ENCODE data around the gene MFAP2. TPM values are rescaled to one million over a fixed set of nuclear protein-coding genes. Genes with fewer than 3 reads are reported as not detected.

MFAP2 gene
- total RNA-seq, 1 donor from 2014 or later: not detected

DNA sequence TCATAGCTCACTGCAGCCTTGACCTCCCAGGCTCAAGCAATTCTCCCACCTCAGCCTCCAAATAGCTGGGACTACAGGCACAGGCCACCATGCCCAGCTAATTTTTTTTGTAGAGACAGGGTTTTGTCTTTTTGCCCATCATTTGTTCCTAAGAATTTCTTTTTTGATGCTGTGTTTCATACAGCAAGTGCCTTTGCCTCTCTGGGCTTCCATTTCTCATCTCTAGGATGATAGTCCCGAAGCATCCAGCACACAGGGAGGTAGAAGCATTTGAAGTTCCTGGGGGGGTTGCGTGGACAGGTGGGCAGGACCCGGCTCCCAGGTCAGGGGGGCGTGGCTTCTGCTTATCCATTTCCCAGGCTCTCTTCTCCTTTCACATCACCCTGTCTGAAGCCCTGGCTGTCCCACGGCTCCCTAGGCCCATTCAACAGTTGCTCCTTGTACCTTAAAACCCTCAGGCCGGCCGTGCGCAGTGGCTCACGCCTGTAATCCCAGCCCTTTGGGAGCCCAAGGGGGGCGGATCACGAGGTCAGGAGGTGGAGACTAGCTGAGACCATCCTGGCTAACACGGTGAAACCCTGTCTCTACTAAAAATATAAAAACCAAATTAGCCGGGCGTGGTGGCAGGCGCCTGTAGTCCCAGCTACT, 27.9 kb upstream of the MFAP2 start:
- intact Hi-C loops (cut with micrococcal nuclease): no loop called here

DNA sequence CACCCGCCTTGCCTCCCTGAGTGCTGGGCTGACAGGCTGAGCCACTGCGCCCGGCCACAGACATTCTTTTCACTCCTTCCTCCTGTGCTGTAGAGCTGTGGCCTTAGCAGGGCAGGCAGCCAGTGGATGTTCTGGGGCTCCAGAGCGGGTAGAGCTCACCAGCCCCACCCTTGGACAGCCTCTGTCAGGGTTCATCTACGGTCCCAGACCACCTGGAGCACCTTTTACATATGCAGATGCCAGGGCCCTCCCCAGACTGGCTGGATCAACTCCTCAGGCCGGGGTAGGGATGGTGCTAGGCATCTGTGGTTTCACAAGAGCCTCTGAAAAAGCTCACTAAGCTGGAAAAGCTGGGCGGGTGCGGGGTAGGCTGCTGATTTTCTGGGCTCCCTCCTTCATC, 26.7 kb upstream of the MFAP2 start:
- intact Hi-C loops (cut with micrococcal nuclease): no loop called here

DNA sequence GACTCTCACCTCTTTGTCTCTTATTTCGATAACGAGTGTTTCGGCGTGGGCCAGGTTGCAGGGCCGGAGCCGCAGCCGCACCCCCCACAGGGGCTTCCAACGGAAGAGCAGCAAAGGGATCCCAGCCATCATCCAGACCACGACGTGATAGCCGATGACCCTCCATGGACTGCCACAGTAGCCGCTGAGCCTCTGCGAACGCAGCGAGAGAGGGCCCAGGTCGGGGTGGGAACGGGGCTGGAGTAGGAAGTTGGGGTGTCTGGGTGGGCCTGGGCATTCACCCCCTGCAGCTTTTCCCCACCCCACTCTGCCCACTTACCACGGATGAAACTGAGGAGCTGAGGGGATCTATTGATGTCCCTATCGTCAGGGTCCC, 24.9 kb upstream of the MFAP2 start:
- intact Hi-C loops (cut with micrococcal nuclease): no loop called here

DNA sequence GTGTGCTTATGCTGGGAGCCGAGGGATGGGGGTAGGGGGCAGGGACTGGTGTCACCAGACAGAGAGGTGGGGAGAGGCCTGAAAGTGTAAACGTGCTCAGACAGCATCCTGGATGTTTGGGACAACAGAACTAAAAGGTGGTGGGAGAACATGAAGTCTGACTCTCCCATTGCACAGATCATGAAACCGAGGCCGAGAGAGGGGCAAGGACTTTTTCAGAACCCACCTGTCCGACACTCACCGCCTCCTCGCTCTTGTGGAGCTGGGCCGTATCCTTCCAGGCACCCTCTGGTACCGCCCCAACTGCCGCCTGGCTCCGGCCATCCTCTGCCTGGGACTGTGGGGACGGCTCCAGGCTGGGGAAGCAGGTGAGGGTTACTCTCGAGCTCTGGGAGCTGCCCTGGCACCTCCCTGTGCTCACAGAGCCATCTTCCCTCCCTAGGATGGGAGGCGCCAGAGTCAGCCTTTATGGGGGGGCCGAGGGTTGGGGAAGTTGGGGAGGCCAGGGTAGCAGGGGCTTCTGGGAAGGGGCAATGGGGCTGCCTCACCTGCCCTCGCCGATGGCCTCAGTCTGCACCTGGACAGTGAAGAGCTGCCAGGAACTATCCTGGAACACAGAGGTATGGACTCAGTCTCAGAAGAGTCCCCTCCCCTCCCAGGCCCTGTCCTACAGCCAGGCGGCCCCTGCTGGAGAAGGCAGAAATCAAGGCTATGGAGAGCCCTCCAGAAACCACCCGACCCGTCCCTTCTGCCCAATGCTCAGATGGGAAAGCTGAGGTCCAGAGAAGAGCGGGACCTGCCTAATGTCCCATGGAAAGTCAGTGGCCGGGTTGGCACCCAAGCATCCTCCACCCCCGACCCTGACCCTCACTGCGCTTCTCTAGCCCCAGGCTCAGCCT, 24.3 kb upstream of the MFAP2 start:
- intact Hi-C loops (cut with micrococcal nuclease): no loop called here

DNA sequence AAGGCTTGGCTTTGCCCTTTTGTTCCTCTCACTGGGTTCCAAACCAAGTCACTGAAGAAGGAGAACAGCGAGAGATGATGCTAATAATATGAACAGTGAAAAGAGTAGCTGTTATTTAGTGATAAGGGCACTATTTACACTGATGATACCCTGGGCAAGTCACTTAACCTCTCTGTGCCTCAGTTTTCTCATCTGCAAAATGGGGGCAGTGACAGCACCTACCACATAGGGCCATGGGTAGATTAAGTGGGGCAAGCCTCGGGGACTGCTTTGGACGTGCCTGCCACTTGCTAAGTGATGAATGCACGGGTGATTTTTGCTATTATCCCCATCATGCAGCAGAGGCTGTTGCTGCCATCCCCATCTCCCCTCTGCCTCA, 22.1 kb upstream of the MFAP2 start:
- intact Hi-C loops (cut with micrococcal nuclease): no loop called here

DNA sequence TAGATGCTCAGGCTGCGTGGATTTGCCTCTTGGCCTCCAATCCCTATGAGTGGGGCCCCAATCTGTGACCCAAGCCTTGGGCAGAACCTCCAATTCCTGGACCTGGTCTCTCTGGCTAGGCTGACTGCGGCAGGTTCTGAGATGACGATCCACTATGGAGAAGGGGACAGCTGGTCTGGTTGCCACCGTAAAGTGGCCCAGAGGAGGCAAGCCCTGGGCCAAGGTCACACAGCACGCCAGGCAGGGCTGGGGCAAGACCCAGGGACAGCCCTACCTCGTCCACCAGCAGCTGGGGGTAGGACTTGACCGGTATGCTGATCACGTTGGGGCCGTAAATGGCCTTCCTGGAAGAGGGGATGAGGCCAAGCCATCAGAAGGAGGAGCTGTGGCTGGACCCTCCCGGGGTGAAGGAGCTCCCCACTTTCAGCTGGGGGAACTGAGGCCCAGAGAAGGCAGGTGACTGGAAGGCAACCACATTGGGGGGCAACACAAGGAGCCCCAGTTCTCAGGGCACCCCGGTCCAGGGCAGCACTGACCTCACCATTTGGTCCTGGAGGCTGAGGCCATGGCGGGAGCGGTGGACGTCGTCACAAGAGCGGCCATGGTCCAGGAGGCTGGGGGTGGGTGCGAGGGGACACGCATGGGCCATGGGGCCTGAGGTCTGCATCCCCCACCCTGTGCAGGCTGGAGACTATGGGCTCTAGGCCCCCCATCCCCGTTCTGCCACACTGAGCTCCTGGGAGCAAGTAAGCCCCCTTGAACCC, 21.5 kb upstream of the MFAP2 start:
- intact Hi-C loops (cut with micrococcal nuclease): no loop called here

DNA sequence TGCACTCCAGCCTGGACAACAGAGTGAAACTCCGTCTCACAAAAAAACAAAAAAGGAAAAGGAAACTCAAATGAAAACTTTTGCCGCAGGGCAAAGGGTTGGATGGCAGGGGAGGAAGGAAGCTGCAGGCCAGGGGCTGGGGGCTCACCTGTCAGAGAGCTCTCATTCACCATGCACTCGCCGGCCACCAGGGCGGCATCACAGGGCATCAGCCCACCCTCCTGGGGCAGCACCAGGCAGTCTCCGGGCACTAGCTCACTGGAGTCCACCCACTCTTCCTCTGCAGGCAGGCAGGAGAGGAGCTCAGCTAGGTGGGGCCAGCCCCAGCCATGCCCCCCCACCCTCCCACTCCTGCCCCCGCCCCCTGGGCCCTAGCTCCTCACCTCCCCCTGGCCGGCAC, 19.4 kb upstream of the MFAP2 start:
- intact Hi-C loops (cut with micrococcal nuclease): no loop called here

DNA sequence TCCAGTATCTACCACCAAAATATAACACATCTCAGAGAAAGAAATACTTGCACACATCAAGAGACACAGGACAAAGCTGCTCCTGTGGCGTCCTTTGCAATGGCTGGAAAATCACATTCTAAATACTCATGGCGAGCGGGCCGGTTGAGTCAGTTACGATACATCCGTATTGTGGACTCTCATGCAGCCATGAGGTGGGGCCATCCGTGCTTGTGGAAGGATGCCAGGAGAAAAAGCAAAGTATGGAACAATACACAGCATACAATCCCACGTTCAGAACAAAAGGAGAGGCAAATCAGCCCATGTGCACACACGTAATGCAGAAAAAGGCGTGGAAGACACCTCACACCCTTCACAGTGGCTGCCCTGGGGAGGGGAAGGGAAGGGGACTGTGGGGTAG, 18.2 kb upstream of the MFAP2 start:
- intact Hi-C loops (cut with micrococcal nuclease): no loop called here

DNA sequence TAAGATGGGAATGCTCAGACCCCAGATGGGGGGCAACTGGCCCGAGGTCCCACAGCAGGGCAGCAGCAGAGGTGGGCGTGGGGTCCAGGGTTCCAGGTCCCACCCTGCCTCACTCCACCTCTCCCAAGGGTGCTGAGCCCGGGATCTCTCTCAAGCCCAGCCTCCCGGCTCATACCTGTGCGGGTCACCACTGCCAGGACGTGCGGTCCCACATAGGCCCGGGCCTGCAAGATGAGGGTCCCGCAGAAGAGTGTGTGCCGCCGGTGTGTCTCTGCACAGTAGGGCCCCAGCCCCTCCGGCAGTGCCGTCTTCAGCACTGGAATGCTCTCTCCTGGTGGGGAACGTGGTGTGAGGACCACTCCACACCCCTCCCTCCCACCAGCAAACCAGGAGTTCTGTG, 16.4 kb upstream of the MFAP2 start:
- intact Hi-C loops (cut with micrococcal nuclease): no loop called here

DNA sequence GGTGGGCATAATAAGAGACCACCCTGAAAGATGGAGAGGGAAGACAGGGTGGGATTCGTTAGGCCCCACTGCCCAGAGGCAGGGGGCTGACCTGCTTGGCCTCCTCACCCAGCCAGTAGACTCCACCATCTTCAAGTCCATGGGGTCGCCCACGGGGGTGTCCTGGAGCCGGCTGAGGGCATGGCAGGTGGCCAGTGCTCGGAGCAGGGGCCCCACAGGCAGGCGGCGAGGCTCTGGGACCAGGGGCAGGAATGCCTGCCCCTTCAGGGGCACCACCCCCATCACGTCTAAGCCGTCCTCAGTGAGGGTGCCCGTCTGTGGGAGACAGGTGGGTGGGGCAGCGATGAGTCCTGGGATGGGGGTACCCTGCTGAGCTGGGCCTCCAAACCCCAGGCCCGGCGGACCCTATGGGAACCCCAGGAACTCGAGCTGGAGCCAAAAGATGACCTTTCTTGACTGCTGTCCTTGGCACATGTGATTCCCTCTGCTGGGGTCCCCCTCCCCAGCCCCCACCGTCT, 13.2 kb upstream of the MFAP2 start:
- intact Hi-C loops (cut with micrococcal nuclease): no loop called here

DNA sequence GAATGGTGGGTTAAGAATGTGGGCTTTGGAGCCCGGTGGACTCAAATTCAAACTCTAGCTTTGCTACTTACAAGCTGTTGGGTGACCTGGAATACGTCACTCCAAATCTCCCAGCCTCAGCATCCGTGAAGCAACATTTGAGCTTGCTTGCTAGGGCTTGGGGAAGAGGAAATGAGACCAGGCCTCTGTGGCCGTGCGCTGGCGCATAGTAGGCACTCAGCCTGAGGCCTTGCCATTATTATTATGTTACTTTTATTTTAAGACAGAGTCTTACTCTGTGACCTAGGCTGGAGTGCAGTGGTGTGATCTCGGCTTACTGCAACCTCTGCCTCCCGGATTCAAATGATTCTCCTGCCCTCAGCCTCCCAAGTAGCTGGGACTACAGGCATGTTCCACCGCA, 12.3 kb upstream of the MFAP2 start:
- intact Hi-C loops (cut with micrococcal nuclease): no loop called here

DNA sequence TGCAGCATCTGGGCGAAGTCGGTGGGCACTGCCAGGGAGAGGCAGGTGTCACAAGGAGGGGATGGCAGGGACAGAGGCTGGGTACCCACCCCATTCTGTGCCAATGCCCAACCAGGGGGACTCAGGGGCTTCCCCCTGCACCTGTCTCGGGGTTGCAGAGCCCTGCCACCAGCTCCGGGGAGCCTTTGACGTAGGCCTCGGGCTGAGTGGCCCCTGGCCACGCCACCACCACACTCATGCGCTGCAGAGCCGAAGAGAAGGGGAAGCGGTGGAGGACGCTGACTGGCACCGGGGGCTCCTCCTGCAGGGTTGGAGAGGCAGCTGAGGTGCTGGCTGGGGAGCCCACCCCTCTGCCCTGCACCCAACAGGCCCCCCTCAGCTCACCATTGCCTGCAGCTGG, 11.7 kb upstream of the MFAP2 start:
- intact Hi-C loops (cut with micrococcal nuclease): no loop called here

DNA sequence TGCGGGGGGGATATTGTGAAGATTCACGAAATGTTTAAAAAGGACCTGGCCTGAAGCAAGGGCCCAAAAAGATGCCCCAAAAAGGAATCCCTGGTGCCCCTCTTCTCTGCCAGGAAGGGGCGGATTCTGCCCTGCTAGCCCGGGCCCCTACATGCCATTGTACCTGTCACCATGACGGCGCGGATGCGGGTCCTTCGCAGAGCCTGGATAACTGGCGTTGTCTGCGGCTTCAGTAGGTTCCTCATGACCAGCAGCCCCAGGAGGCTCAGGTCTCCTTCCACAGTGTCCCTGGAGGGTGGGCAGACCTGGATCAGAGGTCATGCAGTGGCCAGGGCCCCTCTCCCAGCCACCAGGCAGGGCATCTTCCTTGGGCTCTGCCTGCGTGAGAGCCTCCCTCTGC, 11.2 kb upstream of the MFAP2 start:
- intact Hi-C loops (cut with micrococcal nuclease): no loop called here

DNA sequence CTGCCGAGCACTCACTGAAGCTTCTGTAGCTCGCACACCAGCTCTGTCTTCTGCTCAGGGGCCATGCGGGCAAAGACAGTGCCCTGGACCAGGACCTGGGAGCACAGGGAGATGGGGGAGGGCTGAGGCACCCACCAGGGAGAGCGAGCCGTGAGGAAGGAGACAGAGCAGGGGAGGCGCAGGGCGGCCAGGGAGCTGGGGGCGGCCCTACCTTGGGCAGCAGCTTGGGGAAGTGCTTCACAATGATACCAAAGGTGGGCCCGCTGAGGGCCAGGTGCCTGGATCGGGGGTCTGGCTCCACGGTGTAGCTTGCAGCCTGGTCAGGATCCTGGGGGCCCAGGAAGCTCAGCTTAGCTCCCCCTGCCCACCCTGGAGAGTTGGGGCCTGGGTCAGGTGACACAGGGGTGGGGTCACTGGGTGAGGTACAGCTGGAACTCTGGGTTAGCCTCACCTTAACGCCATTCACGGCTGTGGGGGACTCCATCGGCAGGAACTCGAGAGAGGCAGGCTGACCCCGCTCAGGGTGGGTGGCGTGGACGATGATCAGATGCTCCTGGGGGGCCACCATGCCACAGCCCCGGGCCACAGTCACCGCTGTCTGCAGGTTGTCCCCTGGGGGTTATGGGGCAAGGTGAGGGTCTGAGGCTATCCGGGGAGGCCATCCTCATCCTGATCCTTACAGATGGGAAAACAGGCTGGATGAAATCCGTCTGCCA, 9.4 kb upstream of the MFAP2 start:
- intact Hi-C loops (cut with micrococcal nuclease): no loop called here

DNA sequence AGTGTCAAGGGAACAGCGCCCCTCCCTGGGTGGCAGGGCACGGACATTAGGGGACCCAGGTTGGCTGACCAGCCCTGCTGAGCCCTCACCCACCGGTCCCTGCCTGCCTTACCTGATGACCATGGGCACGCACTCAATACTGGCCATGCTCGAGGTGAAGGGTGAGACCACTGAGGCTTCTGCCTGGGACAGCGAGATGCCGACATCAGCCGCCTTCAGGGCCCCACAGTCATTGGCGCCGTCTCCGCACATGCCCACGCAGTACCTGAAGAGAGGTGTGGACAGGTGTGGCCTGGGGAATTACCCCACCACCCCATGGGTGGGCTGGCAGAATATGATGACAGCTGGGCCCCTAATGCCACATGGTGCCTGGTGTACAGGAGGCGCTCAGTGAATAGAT, 7.8 kb upstream of the MFAP2 start:
- intact Hi-C loops (cut with micrococcal nuclease): no loop called here

DNA sequence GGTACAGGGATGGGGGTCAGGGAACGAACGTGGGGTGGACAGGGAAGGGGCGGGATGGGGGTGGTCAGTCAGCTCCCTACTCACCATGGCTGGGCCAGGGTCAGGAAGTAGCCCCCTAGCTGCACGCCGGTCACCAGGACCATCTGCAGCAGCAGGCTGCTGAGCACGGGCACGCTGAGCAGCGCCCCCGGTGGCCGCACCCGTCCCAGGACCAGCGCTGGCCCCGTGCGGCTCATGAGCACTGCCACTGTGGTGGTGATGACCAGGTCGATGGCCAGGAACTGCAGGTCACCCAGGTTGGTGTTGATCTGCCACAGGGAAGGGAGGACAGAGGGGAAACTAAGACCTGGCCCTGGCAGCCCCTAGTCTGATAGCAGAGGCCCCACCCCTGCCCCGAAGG, 6.5 kb upstream of the MFAP2 start:
- intact Hi-C loops (cut with micrococcal nuclease): no loop called here

DNA sequence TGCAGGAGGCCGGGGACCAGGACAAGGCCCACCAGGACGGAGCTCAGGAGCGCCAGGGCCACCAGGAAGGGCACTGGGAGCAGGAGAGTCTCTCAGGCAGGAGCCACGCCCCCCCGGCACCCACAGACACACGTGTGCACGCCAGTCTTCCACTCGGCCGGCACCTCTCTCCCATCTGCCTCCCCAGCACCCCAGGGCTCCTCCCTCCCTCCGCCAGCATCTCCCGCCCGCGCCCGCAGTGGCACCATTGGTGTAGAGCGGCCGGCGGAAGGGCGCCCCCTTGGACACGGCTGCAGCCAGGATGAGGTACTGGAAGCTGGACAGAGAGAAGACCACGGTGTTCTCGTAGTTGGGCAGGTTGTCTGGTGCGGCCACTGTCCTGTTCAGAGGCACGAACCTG, 6.1 kb upstream of the MFAP2 start:
- intact Hi-C loops (cut with micrococcal nuclease): no loop called here

DNA sequence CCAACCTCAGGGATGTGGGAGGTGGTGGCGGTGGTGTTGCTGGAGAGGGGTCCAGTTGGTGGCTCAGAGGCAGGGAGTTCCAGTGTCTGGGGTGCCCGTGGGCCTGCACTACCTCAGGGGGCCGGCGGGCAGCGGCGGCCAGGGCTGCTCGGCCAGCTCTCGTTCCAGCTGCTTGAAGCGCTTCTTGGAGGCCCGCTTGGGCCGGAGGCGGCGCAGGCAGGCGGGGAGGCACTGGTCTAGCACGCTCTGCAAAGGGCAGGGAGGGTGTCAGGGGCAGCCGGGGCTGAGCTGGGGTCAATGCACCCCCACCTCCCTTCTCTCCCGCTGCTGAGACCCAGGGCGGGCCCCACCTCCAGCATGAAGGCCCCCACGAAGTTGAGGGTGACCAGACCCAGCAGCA, 5.7 kb upstream of the MFAP2 start:
- intact Hi-C loops (cut with micrococcal nuclease): no loop called here

DNA sequence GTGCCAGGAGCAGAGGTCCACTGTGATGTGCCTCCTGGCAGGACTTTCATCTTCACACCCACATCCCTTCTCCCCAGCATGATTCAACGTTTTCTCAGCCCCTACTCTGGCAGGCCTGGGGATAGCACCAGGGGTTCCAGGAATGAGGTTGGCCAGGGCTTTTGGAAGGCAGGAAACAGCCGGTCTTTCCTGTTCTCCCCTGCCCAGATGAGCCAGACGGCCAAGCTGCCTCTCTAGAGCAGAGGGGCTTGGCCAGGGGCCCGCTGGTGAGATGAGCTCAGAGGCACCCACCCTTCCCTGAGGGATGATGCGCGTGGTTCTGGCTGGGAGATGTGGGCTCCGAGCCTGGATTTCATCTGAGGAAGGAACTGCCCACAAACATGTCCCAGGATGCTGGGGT, 4.3 kb upstream of the MFAP2 start:
- intact Hi-C loops (cut with micrococcal nuclease): no loop called here

DNA sequence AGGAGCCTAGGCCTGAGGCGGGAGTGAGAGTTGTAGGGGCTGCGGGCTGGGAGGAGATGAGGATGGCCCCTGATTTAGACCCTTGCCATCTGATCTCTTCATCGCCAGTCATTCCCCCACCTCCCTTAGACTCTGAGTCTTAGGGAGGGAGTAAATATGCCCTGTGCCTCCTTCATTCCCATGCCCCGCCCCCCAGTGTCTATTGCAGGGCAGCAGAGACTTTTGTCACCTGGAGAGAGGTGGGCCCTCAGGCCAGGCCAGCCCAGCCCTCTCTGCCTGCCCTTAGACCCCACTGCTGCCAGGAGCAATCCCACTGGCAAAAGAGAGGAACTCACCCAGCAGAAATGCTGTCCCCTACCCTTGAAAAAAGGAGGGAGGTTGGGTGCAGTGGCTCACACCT, 3.2 kb upstream of the MFAP2 start:
- intact Hi-C loops (cut with micrococcal nuclease): no loop called here

DNA sequence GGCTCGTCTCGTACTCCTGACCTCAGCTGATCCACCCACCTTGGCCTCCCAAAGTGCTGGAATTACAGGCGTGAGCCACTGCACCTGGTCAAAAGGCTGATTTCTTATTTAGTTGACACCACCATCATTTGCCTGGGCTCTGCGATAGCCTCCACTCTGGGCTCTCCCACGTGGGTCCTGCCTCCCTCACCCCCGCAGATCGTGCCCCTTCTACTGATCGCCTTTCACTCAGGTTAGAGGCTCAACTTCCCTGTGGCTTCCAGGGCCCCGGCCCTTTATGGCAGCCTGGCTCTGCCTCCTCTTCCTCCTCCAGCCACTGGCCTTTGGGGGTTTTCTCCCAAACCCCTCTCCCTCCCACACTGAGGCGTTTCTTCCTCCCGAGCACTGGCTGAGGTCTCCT, 2.5 kb upstream of the MFAP2 start:
- intact Hi-C loops (cut with micrococcal nuclease): no loop called here
